H1 (cell line): ENCODE data around the gene CNOT6. TPM values are rescaled to one million over a fixed set of nuclear protein-coding genes. Genes with fewer than 3 reads are reported as not detected.

Experiments
- CTCF ChIA-PET: fragments of 300-600 bp; sonication (Branson Sonifier 250); formaldehyde crosslinking; loops from one replicate; lab custom pipeline; 2021; ENCODE audit not compliant: partially characterized antibody; lab: Charles Lee
- POLR2A ChIA-PET: fragments of 300-600 bp; sonication (Branson Sonifier 250); formaldehyde crosslinking; loops from one replicate; lab custom pipeline; 2021; ENCODE audit warnings: inconsistent platforms; ENCODE audit not compliant: partially characterized antibody; lab: Charles Lee
- DNase-seq, 2 experiments: peaks; one replicate each; pipeline versions ENCODE4 v3.0.0 to v3.0.0-alpha.2; 2010 to 2022; ENCODE audit warnings: low spot score in 2 of 2, low read depth in 1 of 2, mixed read lengths in 1 of 2
- FAIRE-seq: peaks from 2 replicates; lab custom pipeline; 2011; peaks lifted over from hg19 to GRCh38; lab: Jason Lieb, UNC
- H2AFZ ChIP-seq: 2 replicates; pipeline ENCODE4 v1.8.1; 2012; ENCODE audit warnings: low read length, inconsistent platforms
- H2AK5ac ChIP-seq: 2 replicates; pipeline ENCODE4 v1.6.1; 2013; ENCODE audit warnings: low read depth, low read length
- H2BK120ac ChIP-seq: replicated peaks from 2 replicates; pipeline ENCODE3; 2013; ENCODE audit warnings: low read depth, low read length, inconsistent platforms
- H2BK12ac ChIP-seq: 2 replicates; pipeline ENCODE4 v1.6.1; 2013; ENCODE audit warnings: low read depth, low read length
- H2BK15ac ChIP-seq: 2 replicates; pipeline ENCODE4 v1.6.1; 2013; ENCODE audit warnings: low read length
- H2BK20ac ChIP-seq: 2 replicates; pipeline ENCODE4 v1.6.1; 2013; ENCODE audit warnings: low read length
- H2BK5ac ChIP-seq: 2 replicates; pipeline ENCODE4 v1.6.1; 2013; ENCODE audit warnings: low read depth, low read length
- H3K14ac ChIP-seq: 2 replicates; pipeline ENCODE4 v1.6.1; 2013; ENCODE audit warnings: inconsistent platforms; ENCODE audit not compliant: insufficient read length
- H3K18ac ChIP-seq: 2 replicates; pipeline ENCODE4 v1.6.1; 2013; ENCODE audit warnings: low read length; ENCODE audit errors: extremely low read depth
- H3K23ac ChIP-seq: 2 replicates; pipeline ENCODE4 v1.6.1; 2013; ENCODE audit warnings: inconsistent platforms; ENCODE audit not compliant: insufficient read length
- H3K23me2 ChIP-seq: 2 replicates; pipeline ENCODE4 v1.6.1; 2013; ENCODE audit warnings: low read depth, low read length
- H3K27ac ChIP-seq: 2 replicates; pipeline ENCODE4 v1.6.1; 2011; ENCODE audit warnings: low read depth, low read length, inconsistent platforms
- H3K27me3 ChIP-seq, 4 experiments: replicated peaks in 1 of 4; 1 replicate in 1 of 4; 2 replicates in 3 of 4; pipeline versions ENCODE4 v1.6.1 to v1.8.1; 2011 to 2013; ENCODE audit warnings: low read length in 3 of 4, mild to moderate bottlenecking in 3 of 4, inconsistent platforms in 2 of 4, mixed read lengths in 2 of 4, moderate library complexity in 1 of 4; ENCODE audit not compliant: control insufficient read depth in 3 of 4, insufficient read depth in 3 of 4; ENCODE audit errors: extremely low read depth in 1 of 4
- H3K36me3 ChIP-seq, 4 experiments: 2 replicates each; pipeline versions ENCODE4 v1.6.1 to v1.8.1; 2011 to 2013; ENCODE audit warnings: mild to moderate bottlenecking in 4 of 4, low read length in 3 of 4, moderate library complexity in 2 of 4, control low read depth in 1 of 4, inconsistent platforms in 1 of 4; ENCODE audit not compliant: insufficient read depth in 4 of 4, control insufficient read depth in 2 of 4
- H3K4ac ChIP-seq: replicated peaks from 2 replicates; pipeline ENCODE3; 2013; ENCODE audit warnings: low read length, low read depth, mixed read lengths, inconsistent platforms; ENCODE audit not compliant: insufficient read length
- H3K4me1 ChIP-seq, 4 experiments: replicated peaks in 1 of 4; 1 replicate in 1 of 4; 2 replicates in 3 of 4; pipeline versions ENCODE4 v1.6.1 to v1.8.1; 2011 to 2013; ENCODE audit warnings: low read length in 3 of 4, inconsistent platforms in 2 of 4, mixed read lengths in 1 of 4; ENCODE audit not compliant: insufficient read depth in 4 of 4, control insufficient read depth in 3 of 4
- H3K4me2 ChIP-seq, 2 experiments: 2 replicates each; pipeline versions ENCODE4 v1.6.1 to v1.8.1; 2011 to 2013; ENCODE audit warnings: low read depth in 2 of 2, low read length in 2 of 2, control low read depth in 1 of 2, inconsistent platforms in 1 of 2, mild to moderate bottlenecking in 1 of 2; ENCODE audit not compliant: insufficient read depth in 1 of 2
- H3K4me3 ChIP-seq, 4 experiments: fragments of 200-600, 300-600 bp in 1 of 4; sonication (generic), shearing (Covaris generic), sonication (Bioruptor Twin) in 1 of 4; 2 replicates each; pipeline versions ENCODE4 v1.5.1 to v1.8.1; 2011 to 2016; ENCODE audit warnings: low read length in 4 of 4, low read depth in 3 of 4, control low read depth in 2 of 4, inconsistent platforms in 2 of 4, mild to moderate bottlenecking in 2 of 4, mixed read lengths in 1 of 4, moderate library complexity in 1 of 4; ENCODE audit not compliant: insufficient read depth in 2 of 4; ENCODE audit errors: extremely low read depth in 1 of 4
- H3K56ac ChIP-seq: replicated peaks from 2 replicates; pipeline ENCODE3; 2013; ENCODE audit warnings: low read depth, mild to moderate bottlenecking, mixed read lengths, low read length, inconsistent platforms; ENCODE audit not compliant: insufficient read length
- H3K79me1 ChIP-seq: 2 replicates; pipeline ENCODE4 v1.6.1; 2013; ENCODE audit warnings: low read depth, low read length, control low read depth
- H3K79me2 ChIP-seq, 2 experiments: 2 replicates each; pipeline versions ENCODE4 v1.6.1 to v1.8.1; 2012 to 2013; ENCODE audit warnings: low read length in 2 of 2, mild to moderate bottlenecking in 2 of 2, inconsistent platforms in 1 of 2; ENCODE audit not compliant: insufficient read depth in 2 of 2, control insufficient read depth in 1 of 2
- H3K9ac ChIP-seq, 4 experiments: replicated peaks in 1 of 4; 1 replicate in 1 of 4; 2 replicates in 3 of 4; pipeline versions ENCODE4 v1.6.1 to v1.8.1; 2011 to 2013; ENCODE audit warnings: low read depth in 3 of 4, low read length in 3 of 4, control low read depth in 2 of 4, mild to moderate bottlenecking in 2 of 4, moderate library complexity in 2 of 4, inconsistent platforms in 1 of 4; ENCODE audit errors: extremely low read depth in 1 of 4
- H3K9me3 ChIP-seq, 2 experiments: 2 replicates each; pipeline versions ENCODE4 v1.6.1 to v1.8.1; 2012 to 2013; ENCODE audit warnings: mild to moderate bottlenecking in 2 of 2, moderate library complexity in 2 of 2, control low read depth in 1 of 2, inconsistent platforms in 1 of 2, low read depth in 1 of 2, low read length in 1 of 2, mixed read lengths in 1 of 2; ENCODE audit not compliant: insufficient read depth in 2 of 2
- H4K20me1 ChIP-seq, 2 experiments: replicated peaks in 1 of 2; 2 replicates each; pipeline versions ENCODE3 to v1.8.1; 2011 to 2013; ENCODE audit warnings: inconsistent platforms in 2 of 2, low read length in 2 of 2, mild to moderate bottlenecking in 1 of 2; ENCODE audit not compliant: insufficient read depth in 2 of 2, control insufficient read depth in 1 of 2
- H4K5ac ChIP-seq: 2 replicates; pipeline ENCODE4 v1.6.1; 2013; ENCODE audit warnings: low read length, low read depth, mixed read lengths, inconsistent platforms; ENCODE audit not compliant: insufficient read length
- H4K8ac ChIP-seq: 2 replicates; pipeline ENCODE4 v1.8.0; 2013; ENCODE audit warnings: mild to moderate bottlenecking, moderate library complexity, low read length, inconsistent platforms; ENCODE audit not compliant: insufficient read depth; ENCODE audit errors: extremely low read depth
- H4K91ac ChIP-seq: replicated peaks from 2 replicates; pipeline ENCODE3; 2013; ENCODE audit warnings: low read length, mixed read lengths, inconsistent platforms; ENCODE audit not compliant: insufficient read length
- EGR1 ChIP-seq: IDR thresholded peaks from 2 replicates; pipeline ENCODE4 v1.6.1; 2011; ENCODE audit warnings: low read depth, low read length, borderline replicate concordance
- WGBS, 2 experiments: shearing (Covaris generic) in 1 of 2; methylation state at CpG; one replicate each; pipeline versions ENCODE4 v1.1.6 to v1.1.7; 2013 to 2015; ENCODE audit warnings: low lambda C conversion rate in 2 of 2, mixed read lengths in 2 of 2, inconsistent platforms in 1 of 2, low coverage in 1 of 2, missing lambda C conversion rate in 1 of 2; ENCODE audit not compliant: insufficient replicate concordance in 2 of 2, insufficient coverage in 1 of 2, insufficient read length in 1 of 2; ENCODE audit errors: extremely low coverage in 1 of 2, missing lambda C conversion rate in 1 of 2; 5-methylcytosine and 5-hydroxymethylcytosine counted together
- polyA plus RNA-seq, 7 experiments: library from polyadenylated mRNA; depleted of rRNA in 3 of 7; stranded (reverse) in 5 of 7; unstranded in 2 of 7; fragments of >200 nt in 5 of 7; fragments of 200-250 nt in 2 of 7; gene quantifications; 1 replicate in 5 of 7; 2 replicates in 1 of 7; 4 replicates in 1 of 7; pipeline versions ENCODE4 v1.2.1 to v1.2.3, GENCODE V29; 2011 to 2013; ENCODE audit warnings: missing spikeins in 2 of 7, mixed read lengths in 2 of 7
- total RNA-seq: library from RNA; stranded (reverse); fragmentation: NEBNext Ultra II Directional; extraction: Animal tissue kit (Norgen Biotek cat#: 25700); gene quantifications from 2 replicates; pipeline ENCODE4 v1.2.1, GENCODE V29; 2021

CNOT6 gene
- total and polyA plus RNA-seq, 2 of the 8 experiments (the other 6 are each of a cell fraction or from before 2014, with no cell fraction given): 10.7 to 45.4 TPM

- CTCF ChIA-PET: interaction anchor here (0.6 to 0.7 kb wide), 2 partner anchors 98 to 1828 kb away, joined by 3 to 6 read pairs; no protein-coding TSS in a partner anchor
- H4K8ac ChIP-seq: no peak overlapping the region
Measured at GRCh38 chr5:180521591-180521990, 27.4 kb downstream of the CNOT6 start.

More at GRCh38 chr5:180521591-180521990, 27.4 kb downstream of the CNOT6 start:
- Histone ChIP-seq H3K4ac (no peak overlapping the region), H3K4me1 (peaks cover 4 to 18% (median 10%) of the 10 kb centered on the region in 4 experiments; a peak in 6 of 7 replicates), H3K4me3 (no peak overlapping the region), H4K91ac (no peak overlapping the region), H3K79me2 (peaks cover 36 to 99% of the 10 kb centered on the region in 2 experiments), H2AK5ac (no peak overlapping the region), H4K5ac (no peak overlapping the region), H2BK15ac (no peak overlapping the region), H2BK20ac (no peak overlapping the region), H3K4me2 (no peak overlapping the region), H3K23me2 (0 out of 2 replicates have a peak, but pooled peaks cover 2% of the 10 kb centered on the region), H3K14ac (no peak overlapping the region), H3K36me3 (no peaks in the 10 kb centered on the region; a peak in 1 of 8 replicates), H3K18ac (no peak overlapping the region), H2BK12ac (no peak overlapping the region), H3K9ac (no peak overlapping the region), H3K79me1 (peaks cover 11% of the 10 kb centered on the region), H2AFZ (no peak overlapping the region), H3K27ac (no peak overlapping the region), H3K23ac (no peak overlapping the region), H3K27me3 (no peaks in the 10 kb centered on the region), H3K56ac (no peak overlapping the region), H3K9me3 (no peaks in the 10 kb centered on the region), H2BK120ac (no peak overlapping the region), H4K20me1 (peaks cover 24 to 33% of the 10 kb centered on the region in 2 experiments), H2BK5ac (no peak overlapping the region)
- POLR2A ChIA-PET: no interaction called here
- DNase-seq (no peak), FAIRE-seq (no peak)
- TF ChIP-seq EGR1: no peak
- WGBS, 2 experiments: 88% methylated on average over 1 of the region's 1 CpG; no CpG with 5 or more reads in 1 of the 2 experiments
